Right lung (tissue), 5 donors: ENCODE data around the gene FAM117B. TPM values are rescaled to one million over a fixed set of nuclear protein-coding genes. Genes with fewer than 3 reads are reported as not detected.
"Not testable (repeated sequence)": the region's sequence is repeated elsewhere in the genome, so short reads cannot be mapped to it uniquely, and the experiment has no call there.

Source experiments
- DNase-seq, 2 donors: peaks; one replicate each; pipeline ENCODE4 v3.0.0-alpha.2; 2013
- polyA plus RNA-seq, 5 donors: library from polyadenylated mRNA; unstranded; fragments of 120-200 nt; gene quantifications; one replicate each; pipeline versions ENCODE4 v1.2.1 to v1.2.3, GENCODE V29; 2013; ENCODE audit warnings: inconsistent platforms in 1 of 5, low replicate concordance in 1 of 5; ENCODE audit not compliant: insufficient read length in 5 of 5, insufficient read depth in 1 of 5

The FAM117B gene
- polyA plus RNA-seq, 5 donors = 18.8 to 26.1 (median 23.0) TPM

DNA sequence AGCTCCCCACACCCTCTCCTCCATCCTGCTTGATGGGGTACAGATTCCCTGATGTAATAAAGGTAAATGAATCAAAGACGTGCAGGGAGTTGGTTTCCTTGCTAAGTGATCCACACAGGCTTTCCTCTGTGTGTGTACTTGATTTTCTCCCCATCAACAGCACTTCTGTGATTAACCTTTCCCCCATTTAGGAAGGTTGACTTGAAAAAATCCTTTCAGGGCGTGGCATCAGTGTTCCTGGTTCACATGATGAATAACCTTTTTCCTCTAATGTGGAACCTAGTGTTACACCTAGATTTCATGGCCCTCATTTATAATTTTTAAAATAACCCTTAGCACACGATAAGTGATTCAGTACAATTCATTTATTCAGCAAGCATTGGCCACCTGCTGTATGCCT lies 121.8 kb downstream of the FAM117B start:
- no peak for DNase-seq

DNA sequence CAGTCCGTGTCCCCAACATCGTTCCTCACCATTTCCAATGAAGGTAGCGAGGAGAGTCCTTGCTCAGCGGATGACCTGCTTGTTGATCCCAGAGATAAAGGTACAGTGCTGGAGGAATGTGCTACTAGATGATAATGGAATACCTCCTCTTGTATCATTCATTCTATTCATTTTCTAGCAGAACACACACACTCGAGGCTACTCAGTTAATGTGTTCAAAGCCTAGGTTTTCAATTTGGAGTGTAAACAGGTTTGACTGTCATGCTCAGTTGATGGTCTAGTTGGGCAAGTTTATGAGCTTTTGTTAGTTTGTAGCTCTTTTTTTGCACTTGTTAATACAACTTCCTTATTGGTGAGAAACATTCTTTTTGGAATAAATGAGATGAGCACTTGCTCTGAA lies 122.6 kb downstream of the FAM117B start:
- no peak for DNase-seq

DNA sequence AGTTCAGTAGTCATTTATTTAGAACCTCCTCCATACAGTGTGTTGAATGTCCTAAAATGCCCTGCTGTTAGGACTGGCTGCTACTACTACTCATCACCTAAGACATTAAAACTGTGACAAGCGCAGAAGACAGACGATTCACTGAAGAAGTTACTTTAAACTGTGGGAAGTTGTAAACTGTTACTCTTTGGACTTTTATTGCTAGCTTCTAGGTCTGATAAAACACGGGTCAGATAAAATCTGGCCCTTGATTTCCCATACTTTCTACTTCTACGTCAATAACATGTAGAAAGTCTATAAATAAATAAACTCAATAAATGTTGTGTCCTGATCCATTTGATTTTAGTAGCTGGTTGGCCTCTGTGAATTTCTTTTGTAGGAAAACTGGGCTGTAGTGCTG lies 123.4 kb downstream of the FAM117B start:
- DNase-seq = no peak

DNA sequence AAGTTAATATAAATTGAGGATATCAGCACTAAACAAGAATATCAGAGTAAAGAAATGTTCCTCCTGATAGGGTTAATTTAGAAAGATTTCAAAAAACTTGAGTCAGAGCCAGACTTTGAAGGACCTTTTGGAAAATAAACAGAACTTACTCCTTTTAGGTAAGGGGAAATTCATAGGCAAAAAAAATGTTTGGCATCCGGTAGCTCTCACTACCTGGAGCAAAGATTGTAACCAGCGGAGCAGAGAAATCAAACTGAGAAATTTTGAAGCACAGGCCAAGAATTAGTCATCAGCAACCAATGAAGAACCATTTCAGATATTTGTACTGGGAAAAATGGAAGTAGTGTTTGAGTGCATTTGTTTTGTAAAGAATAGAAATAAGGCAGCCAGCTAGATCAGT lies 123.8 kb downstream of the FAM117B start:
- DNase-seq = peak in 1 of 2 donors; percentile 14

DNA sequence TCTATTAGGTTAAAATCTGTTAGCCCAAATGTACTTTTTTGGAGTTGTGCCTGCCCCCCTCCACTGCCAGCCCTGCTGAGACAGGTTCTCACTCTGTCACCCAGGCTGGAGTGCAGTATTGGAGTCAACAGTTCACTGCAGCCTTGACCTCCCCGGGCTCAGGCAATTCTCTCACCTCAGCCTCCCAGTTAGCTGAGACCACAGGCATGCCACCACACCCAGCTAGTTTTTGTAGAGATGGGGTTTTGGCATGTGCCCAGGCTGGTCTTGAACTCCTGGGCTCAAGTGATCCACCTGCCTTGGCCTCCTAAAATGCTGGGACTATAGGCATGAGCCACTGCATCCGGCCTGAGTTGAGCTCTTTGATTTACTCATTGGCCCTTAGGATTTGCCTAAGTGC lies 126.1 kb downstream of the FAM117B start:
- no peak for DNase-seq

DNA sequence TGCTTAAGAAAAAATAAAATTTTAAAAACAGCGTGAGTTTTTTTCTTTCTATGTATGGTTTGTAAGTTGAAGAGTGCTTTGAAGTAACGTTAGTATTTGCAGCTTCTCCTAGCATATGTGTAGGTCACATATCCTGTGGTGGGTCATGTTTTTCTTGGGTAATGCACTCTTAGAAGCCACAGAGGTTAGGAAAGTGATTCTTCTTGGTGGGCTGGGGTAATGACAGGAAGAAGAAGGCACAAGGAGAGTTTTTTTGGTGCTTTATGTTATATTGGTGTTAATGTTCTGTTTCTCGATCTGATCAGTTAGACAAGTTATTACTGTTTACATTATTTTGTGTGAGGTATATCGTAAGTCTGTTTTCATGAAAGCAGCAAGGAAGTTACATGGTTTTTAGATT lies 127.8 kb downstream of the FAM117B start:
- DNase-seq = peak; percentile 31 to 42

DNA sequence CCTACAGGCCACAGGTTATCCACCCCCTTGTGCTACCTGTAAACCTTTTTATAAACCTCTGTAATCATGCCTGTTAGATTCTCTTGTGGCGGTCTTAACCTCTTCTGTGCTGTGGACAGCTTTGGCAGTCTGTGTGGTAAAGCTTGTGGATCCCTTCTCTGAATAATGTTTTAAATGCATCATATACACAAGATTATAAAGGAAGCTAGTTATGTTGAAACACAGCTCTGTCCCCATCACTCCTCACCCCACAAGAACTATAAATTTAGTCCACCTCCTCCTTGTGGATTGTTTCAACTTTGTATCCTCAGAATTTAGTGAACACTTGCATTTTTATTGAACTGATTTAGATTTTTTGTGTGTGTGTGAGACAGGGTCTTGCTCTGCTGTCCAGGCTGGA lies 129.1 kb downstream of the FAM117B start:
- no peak for DNase-seq

DNA sequence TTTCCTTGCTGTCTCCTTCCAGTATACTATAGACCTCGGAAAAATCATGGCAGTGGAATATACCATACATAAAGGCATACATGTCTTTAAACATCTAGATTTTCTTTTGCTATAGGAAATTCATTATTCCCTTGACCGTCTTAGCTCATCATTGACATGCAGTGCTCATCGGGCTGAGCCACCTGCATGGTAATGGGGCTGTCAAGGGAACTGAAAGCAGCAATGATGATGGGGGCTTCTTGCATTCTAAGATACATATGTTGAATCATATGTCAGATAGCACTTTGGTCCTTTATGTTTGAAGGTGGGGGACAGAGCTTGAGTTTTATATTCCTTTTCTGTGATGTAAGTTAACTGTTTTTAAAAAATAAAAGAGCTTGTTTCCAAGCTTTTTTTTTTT lies 130.2 kb downstream of the FAM117B start:
- DNase-seq = no peak

DNA sequence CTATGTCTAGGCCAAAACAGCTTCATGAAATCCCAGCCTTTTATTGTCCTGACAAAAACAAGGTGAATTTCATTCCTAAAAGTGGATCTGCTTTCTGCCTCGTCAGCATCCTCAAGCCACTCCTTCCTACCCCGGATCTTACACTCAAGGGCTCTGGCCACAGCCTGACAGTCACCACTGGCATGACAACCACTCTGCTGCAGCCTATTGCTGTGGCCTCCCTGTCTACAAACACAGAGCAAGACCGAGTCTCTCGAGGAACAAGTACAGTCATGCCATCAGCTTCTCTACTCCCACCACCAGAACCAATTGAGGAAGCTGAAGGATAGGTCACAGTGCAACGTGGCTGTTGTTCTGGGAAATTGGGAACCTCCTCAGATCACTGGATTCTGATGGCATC lies 130.7 kb downstream of the FAM117B start:
- no peak for DNase-seq

DNA sequence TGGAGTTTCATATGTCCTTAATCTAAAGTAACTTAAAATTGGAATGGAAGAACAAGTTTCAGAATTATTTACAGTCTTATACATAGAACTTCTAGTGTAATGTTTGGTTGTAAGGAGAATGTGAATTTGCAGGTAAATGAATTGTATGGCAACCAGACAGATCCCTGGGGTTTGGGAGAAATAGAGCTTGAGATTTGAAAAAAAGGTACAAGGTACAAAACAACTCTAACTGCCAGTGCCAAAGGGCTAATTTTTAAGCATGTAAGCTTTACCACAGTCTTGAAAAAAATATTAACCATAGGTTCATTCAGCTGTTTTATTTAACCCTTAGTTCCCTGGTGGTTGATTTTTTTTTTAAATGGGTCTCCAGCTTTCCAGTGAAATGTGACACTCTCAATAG lies 133.5 kb downstream of the FAM117B start:
- no peak for DNase-seq

DNA sequence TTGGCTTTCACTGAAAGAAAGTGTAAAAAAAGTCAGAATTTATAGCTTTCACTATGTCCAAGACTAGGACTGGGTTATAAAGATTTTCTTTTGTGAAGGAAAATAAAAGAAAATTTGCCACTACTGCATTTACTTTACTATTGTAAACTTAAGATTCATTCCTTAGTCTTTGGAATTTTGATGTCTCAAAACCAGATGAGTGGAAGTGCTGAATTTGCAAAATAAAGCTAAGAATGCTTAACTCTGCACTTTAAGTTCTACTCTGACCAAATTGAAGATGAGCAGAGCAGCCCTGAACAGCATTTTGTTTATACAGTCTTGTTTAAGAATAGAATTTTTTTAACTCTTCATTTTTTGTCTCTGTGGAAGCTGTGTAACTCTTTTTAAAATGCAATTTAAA lies 134.4 kb downstream of the FAM117B start:
- DNase-seq = no peak

DNA sequence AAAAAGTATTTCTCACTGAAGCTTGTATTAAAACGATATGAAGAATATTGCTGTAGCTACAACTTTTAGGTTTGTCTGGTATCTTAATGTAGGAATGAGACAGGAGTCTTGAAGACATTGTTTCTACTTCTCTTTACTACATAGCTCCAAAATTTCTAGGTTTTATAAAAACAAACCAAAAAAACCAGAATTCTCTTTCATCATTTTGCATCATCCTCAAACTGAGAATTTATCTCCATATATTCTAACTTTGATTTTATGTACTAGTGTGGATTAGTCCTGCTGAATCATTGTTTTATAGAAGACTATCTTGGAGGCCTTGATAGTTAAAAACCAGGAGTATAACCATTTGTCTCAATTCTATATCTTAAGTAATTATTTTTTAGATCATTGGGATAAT lies 136.6 kb downstream of the FAM117B start:
- no peak for DNase-seq

DNA sequence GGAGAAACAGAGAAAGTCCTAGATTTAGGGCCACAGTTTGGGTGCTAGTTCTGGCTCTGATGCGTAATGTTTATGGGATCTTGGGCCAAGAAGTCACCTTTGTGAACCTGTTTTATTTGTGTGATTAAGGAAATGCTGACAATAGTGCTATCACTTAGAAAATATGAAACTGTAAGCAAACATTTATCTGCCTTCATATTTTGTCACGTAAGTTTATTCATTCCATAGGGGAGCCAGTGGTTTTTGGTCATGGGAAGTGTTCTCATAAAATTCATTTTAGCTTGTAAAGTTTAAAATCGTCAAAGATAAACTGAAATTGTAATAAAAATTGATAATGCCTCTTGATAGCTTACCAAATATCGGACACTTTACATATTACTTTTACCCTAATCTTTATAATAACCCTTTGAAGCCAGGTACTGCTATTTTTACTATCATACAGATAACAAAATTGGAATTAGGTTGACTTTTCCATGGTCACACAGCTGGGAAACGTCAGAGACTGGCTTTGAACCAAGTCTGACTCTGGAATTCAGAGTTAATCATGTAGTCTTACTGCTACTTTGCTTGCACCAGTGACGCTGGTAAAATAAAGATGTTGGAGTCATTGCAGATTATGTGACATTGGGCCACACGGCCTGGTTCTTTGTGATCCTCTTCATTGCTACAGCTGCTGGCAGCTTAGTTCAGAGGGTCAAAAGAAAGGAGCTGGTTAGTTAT lies 137.1 kb downstream of the FAM117B start:
- peak; percentile 64 to 67 for DNase-seq

DNA sequence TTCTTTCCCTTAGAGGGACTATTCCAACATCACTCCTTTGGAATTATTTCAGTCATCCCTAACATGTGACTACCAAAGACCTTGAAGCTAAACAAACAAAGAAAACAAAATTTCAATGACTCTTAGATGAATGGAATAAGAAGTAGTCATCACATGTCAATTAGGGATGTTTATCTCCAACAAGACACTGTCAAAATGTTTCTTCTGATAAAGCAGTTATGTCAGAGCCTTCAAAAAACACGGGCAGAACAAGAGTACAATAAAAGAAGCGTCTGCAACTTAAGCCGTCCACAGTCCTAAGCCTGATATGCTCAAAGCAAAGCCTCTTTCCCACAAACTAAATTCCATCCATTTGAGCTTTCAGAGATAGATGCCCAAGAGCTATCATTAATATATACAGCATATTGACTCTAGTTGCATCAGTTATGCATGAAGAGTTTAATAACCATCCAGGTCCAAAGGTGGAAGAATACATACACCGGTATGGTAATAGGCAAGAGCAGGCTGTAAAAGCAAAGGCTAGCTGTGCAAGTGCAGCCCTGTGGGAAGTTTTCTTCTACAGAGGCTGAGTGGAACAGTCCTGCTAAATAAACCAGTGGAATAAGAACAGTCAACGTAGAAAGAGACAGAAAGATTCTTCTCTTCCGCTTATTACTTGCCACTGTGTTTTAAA lies 138.7 kb downstream of the FAM117B start:
- DNase-seq = no peak

DNA sequence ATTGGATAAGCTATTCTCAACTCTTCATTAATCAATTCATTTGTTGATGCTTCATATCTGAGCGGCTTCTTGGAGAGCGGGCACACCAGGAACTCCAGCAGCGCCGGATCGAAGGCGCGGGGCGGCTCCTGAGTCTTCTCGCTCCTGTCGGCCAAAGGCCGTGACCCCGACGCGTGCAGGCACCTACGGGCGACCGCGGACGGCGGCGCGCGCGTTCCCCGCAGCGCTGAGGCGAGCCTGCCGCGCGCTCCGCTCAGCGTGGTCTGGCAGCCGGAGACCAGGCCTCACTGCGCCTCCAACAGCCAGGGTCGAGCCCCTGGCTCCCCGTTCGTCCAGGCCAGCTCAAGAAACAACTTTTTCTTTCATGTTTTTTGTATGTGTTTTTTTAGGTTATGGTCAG lies 139.3 kb downstream of the FAM117B start:
- no peak for DNase-seq

DNA sequence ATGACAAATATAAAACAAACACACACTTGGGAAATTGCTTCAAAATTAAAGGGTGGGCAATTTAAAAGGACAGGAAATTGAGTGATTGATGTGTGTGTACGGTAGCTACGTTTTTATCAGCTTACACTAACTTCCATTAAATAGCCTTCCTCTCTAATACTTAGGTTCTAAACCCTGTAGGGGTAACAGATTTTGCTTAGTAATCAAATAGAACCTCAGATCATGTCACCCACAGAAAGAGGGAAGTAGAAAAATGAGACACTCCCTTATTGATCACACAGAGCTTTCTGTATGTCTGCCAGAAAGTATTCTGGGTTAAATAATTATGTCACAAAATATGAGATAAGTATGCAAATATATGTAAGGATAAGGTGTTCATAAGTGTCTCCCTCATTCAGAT lies 143.4 kb downstream of the FAM117B start:
- no peak for DNase-seq

DNA sequence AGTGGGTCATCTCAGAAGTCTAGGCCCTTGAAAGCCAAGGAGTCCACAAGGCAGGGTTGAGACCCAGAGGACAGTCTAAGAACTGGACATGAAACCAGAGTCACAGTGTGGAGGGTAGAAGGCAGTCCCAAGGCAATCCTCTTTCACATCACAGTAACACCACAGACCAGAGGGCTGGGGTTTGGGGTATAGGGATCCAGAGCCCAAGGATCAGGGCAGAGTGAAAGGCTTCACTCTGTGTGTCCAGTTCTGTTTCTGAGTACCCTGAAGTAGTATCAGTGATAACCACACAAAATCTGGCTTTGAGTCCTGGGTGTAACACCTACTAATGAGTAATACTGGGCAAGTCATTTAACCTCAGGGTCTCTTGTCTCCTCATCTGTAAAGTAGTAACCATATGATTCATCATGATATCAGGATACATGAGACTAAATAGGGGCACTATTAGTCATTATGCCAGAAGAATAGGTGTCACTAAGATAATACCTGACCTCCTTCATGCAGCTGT lies 145.8 kb downstream of the FAM117B start:
- no peak for DNase-seq

DNA sequence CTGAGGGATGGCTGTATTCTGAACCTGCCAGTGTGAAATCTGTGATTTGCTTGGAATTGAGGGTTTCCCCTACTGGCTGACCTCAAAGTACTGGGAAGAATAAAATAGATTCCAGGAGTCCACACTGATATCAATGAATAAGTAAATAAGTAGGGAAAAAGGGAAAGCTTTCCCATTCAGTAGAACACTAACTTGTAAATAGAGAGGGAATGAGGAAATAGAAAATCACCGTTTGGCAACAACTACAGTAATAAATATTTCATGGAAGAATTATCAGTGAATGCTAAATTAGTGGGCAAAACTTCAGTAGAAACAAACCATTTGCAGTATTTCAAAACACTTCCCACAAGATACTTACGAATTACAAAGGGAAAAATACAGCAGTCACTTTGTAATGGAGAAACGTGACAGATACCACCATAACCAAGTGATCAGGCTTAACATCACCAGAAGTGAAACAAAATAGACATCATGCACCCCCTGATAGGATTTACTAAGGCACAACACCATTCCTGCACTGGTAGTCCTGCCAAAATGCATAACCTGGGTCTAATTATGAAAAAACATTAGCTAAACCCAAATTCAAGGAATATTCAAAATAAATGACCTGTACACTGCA lies 148.3 kb downstream of the FAM117B start:
- DNase-seq = peak; percentile 28 to 44

DNA sequence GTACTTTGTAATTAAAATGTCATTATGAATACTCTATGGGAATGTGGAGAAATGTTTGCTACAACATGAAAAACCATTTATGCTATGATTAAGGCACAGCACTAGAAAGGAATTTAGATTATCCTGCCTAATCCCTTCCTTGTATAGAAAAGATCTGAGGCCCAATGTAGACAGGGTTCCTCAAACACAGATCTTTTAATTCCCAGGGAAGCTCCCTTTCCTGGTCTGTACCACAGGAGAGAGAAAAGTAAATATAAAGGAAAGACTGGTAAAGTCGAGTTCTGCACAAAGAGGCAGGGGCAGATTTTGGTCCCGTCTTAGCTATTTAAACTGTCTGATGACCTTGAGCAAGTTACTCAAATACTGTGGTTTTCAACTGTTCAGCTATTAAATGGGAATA lies 152.1 kb downstream of the FAM117B start:
- DNase-seq = no peak

DNA sequence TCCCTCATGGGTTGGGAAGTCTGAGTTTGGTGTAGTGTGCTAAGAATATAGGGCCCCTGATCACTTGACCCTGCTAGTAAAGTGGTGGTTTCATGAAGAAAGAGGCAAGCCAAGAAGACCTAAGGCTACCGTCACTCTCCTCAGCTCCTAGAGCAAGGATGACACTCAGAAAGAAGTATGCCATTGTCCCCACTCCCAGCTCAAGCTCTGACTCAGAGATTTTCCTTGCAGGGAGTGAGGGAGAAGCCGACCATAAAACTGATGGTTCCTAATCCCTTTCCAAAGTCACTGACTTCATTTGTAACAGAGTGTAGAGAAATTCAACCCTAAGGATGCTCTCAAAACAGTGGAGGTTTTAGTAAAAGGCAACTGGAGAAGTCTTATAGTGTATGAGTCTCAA lies 155.9 kb downstream of the FAM117B start:
- DNase-seq = no peak

DNA sequence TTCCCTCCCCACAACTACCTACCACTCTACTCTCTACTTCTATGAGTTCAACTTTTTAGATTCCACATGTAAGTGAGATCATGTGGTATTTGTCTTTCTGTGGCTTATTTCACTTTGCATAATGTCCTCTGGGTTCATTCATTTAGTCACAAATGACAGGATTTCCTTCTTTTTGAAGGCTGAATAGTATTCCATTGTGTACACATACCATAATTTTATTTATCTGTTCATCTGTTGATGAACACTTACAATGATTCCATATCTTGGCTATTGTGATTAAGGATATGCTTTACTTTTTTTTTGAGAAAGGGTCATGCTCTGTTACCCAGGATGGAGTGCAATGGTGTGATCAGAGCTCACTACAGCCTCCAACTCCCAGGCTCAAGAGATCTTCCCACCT lies 163.2 kb downstream of the FAM117B start:
- no peak for DNase-seq

DNA sequence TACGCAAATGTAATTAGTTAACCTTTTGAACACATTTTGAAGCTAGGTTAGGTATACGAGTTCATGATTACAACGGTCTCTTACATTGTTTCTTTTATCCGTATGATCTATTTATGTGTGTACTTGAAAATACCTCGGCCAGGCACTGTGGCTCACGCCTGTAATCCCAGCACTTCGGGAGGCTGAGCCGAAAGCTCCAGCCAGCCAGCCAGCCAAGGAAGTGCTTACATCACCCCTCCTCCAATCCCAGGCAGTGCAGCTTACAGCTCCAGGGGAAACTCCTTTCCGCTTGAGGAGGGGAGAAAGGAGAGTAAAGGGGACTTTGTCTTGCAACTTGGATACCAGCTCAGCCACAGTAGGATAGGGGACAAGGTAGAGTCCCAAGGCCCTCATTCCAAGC lies 171.1 kb downstream of the FAM117B start:
- not testable (repeated sequence) for DNase-seq
